GM21528 (cell line): ENCODE data around the gene FAM200A.
"Not testable (repeated sequence)": the region's sequence is repeated elsewhere in the genome, so short reads cannot be mapped to it uniquely, and the experiment has no call there.

ENCODE experiments used
- ATAC-seq: cut with Tn5 transposase; IDR thresholded peaks from one replicate; pipeline ENCODE4 v1.9.1; 2021; ENCODE audit warnings: mild to moderate bottlenecking, moderate library complexity; ENCODE audit not compliant: unreplicated experiment, low FRiP score

FAM200A gene

GRCh38 chr7:99559175-99559915, 7.4 kb upstream of the FAM200A start:
- no peak for ATAC-seq

GRCh38 chr7:99558306-99559174, 6.6 kb upstream of the FAM200A start, which contains the start of gene ZNF655:
Gene ZNF655 (plus strand): TSS chr7:99558642. CDS start chr7:99560560, 1,918 bp downstream.
- ATAC-seq = peak; percentile 73

- peak; percentile 58 for ATAC-seq
These were observed 6.0 kb upstream of the FAM200A start for GRCh38 chr7:99557940-99558305.

- no peak for ATAC-seq
These were observed 5.3 kb upstream of the FAM200A start for GRCh38 chr7:99557196-99557607.

- no peak for ATAC-seq
These were observed 3.0 kb upstream of the FAM200A start for GRCh38 chr7:99554939-99555338.

- no peak for ATAC-seq
These were observed 1.1 kb upstream of the FAM200A start for GRCh38 chr7:99553039-99553438.

- ATAC-seq = no peak
These were observed 580 bp downstream of the FAM200A start for GRCh38 chr7:99551334-99551733.

- ATAC-seq = not testable (repeated sequence)
These were observed 2.4 kb downstream of the FAM200A start for GRCh38 chr7:99549545-99549944.

- ATAC-seq = not testable (repeated sequence)
These were observed 6.6 kb downstream of the FAM200A start for GRCh38 chr7:99545308-99545707.

GRCh38 chr7:99543916-99544315, 8.0 kb downstream of the FAM200A start:
- no peak for ATAC-seq

- no peak for ATAC-seq
These were observed 8.7 kb downstream of the FAM200A start for GRCh38 chr7:99543081-99543671.

- no peak for ATAC-seq
These were observed 10.7 kb downstream of the FAM200A start for GRCh38 chr7:99541212-99541611.

GRCh38 chr7:99540542-99540941, 11.4 kb downstream of the FAM200A start:
- no peak for ATAC-seq

GRCh38 chr7:99539213-99539811, 12.6 kb downstream of the FAM200A start:
- ATAC-seq = no peak

GRCh38 chr7:99535667-99536066, 16.2 kb downstream of the FAM200A start:
- ATAC-seq = no peak

GRCh38 chr7:99531354-99531765, 20.6 kb downstream of the FAM200A start:
- no peak for ATAC-seq

- no peak for ATAC-seq
These were observed 26.0 kb downstream of the FAM200A start for GRCh38 chr7:99525713-99526440.

GRCh38 chr7:99521399-99521798, 30.5 kb downstream of the FAM200A start:
- no peak for ATAC-seq

- no peak for ATAC-seq
These were observed 37.9 kb downstream of the FAM200A start for GRCh38 chr7:99514050-99514449.

GRCh38 chr7:99505324-99505662, 46.6 kb downstream of the FAM200A start:
- peak; percentile 6 for ATAC-seq
